Esophagus (tissue), 2 donors: ENCODE measurements around the gene LDLRAD2. TPM values are rescaled to one million over a fixed set of nuclear protein-coding genes. Genes with fewer than 3 reads are reported as not detected.

Experiments
- H3K27ac ChIP-seq, 2 donors: one replicate each; pipeline ENCODE4 v1.5.1; 2013; ENCODE audit warnings: low read depth in 2 of 2, mild to moderate bottlenecking in 2 of 2, inconsistent platforms in 1 of 2, low read length in 1 of 2, moderate library complexity in 1 of 2
- H3K27me3 ChIP-seq, 2 donors: one replicate each; pipeline ENCODE4 v1.6.1; 2013; ENCODE audit warnings: low read length in 2 of 2, control low read depth in 1 of 2, mild to moderate bottlenecking in 1 of 2; ENCODE audit not compliant: insufficient read depth in 2 of 2, control insufficient read depth in 1 of 2
- H3K36me3 ChIP-seq, 2 donors: one replicate each; pipeline ENCODE4 v1.6.1; 2013; ENCODE audit warnings: low read length in 1 of 2; ENCODE audit not compliant: control insufficient read depth in 2 of 2, insufficient read depth in 2 of 2
- H3K4me1 ChIP-seq, 2 donors: one replicate each; pipeline ENCODE4 v1.6.1; 2013; ENCODE audit warnings: low read length in 1 of 2; ENCODE audit not compliant: control insufficient read depth in 2 of 2, insufficient read depth in 2 of 2
- H3K4me3 ChIP-seq, 2 donors: one replicate each; pipeline ENCODE4 v1.5.1; 2013; ENCODE audit warnings: low read length in 2 of 2, mild to moderate bottlenecking in 2 of 2, low read depth in 1 of 2, moderate library complexity in 1 of 2
- H3K9me3 ChIP-seq, 2 donors: one replicate each; pipeline ENCODE4 v1.6.1; 2013; ENCODE audit warnings: mild to moderate bottlenecking in 2 of 2, low read depth in 1 of 2, low read length in 1 of 2, moderate library complexity in 1 of 2; ENCODE audit not compliant: control insufficient read depth in 2 of 2, insufficient read depth in 1 of 2
- WGBS, 2 donors: extraction: QIAGEN DNeasy Blood & Tissue Kit; methylation state at CpG; one replicate each; pipeline ENCODE4 v1.1.7; 2013; 5-methylcytosine and 5-hydroxymethylcytosine counted together
- polyA plus RNA-seq, 2 donors: library from polyadenylated mRNA; stranded (reverse); fragments of 200-250 nt; gene quantifications; one replicate each; pipeline ENCODE4 v1.2.3, GENCODE V29; 2013
- donor health status: healthy with polysubstance abuse.
- donor health status: Bipolar disorder and iron deficiency.

The LDLRAD2 gene
- polyA plus RNA-seq, 2 donors, result 0.45 to 0.98 TPM

- H3K4me3 ChIP-seq, result no peak overlapping the region
- H3K27ac ChIP-seq, result no peak overlapping the region
- H3K4me1 ChIP-seq, result peaks cover 0 to 7% of the 10 kb centered on the region in 2 donors
- peaks cover 36 to 69% of the 10 kb centered on the region in 2 donors for H3K36me3 ChIP-seq
- no peaks in the 10 kb centered on the region for H3K27me3 ChIP-seq
- peaks cover 3 to 9% of the 10 kb centered on the region in 2 donors for H3K9me3 ChIP-seq
- WGBS, 2 donors, result 87 to 88% methylated on average over 22 to 23 of the region's 23 CpGs
These were observed 26.5 kb downstream of the LDLRAD2 start for GRCh38 chr1:21838359-21839157.

GRCh38 chr1:21839337-21840037 lies 27.4 kb downstream of the LDLRAD2 start:
- H3K4me3 ChIP-seq, result no peak overlapping the region
- peaks cover 0 to 7% of the 10 kb centered on the region in 2 donors for H3K4me1 ChIP-seq
- 82 to 90% methylated on average over 19 of the region's 19 CpGs for WGBS, 2 donors
- H3K9me3 ChIP-seq, result peaks cover 1 to 6% of the 10 kb centered on the region in 2 donors
- H3K27me3 ChIP-seq, result no peaks in the 10 kb centered on the region
- no peak overlapping the region for H3K27ac ChIP-seq
- H3K36me3 ChIP-seq, result peaks cover 28 to 65% of the 10 kb centered on the region in 2 donors

DNA sequence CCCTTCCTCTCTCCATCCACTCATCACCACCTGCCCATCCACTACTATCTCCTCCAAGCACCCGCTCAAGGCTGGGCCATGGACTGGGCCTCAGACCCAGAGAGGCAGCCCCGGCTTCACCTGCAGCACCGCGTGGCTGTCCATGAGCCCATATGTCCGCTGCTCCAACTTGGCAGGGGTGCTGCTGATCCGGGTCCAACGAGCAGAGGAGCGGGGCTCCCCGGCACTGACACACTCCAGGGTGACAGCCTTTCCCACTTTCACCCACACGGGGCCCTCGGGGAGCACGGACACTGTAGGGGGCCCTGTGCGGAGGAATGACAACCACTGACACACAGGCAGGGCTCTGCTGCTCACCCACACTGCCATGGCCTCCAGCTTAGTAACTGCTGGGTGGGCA lies 28.9 kb downstream of the LDLRAD2 start:
- peaks cover 0 to 3% of the 10 kb centered on the region in 2 donors for H3K9me3 ChIP-seq
- 90% methylated on average over 13 of the region's 13 CpGs for WGBS, 2 donors
- H3K4me3 ChIP-seq, result no peak overlapping the region
- peaks cover 0 to 7% of the 10 kb centered on the region in 2 donors for H3K4me1 ChIP-seq
- no peak overlapping the region for H3K27ac ChIP-seq
- H3K27me3 ChIP-seq, result no peaks in the 10 kb centered on the region
- peaks cover 19 to 62% of the 10 kb centered on the region in 2 donors for H3K36me3 ChIP-seq

DNA sequence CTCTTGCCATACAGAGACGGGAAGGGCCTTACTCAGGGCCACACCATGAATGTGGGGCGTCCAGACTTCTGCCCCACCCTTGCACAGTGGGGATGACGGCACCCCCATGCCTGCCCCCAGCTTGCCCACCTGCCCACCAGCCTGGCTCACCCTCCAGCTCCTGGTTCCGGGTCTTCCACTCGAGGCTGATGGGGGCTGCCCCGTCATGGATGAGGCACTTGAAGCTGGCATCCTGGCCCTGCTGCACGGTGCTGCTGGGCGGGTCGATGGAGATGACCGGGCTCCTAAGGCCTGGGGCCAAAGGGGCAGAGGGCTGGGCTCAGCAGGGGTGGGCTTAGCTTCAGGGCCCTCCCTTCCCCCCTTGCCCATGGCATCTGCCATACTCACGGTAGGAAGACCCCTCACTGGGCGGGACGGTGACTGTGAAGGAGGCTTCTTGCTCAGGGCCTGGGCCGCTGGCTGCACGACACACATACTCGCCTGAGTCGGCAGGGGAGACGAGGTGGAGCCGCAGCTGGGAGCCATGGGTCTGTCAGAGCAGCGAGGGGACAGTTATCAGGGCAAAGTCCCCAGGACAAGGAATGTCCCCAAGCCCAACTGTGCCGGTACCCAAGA lies 29.9 kb downstream of the LDLRAD2 start:
- H3K4me1 ChIP-seq, result peaks cover 0 to 7% of the 10 kb centered on the region in 2 donors
- H3K27me3 ChIP-seq, result no peaks in the 10 kb centered on the region
- H3K9me3 ChIP-seq, result peaks cover 0 to 3% of the 10 kb centered on the region in 2 donors
- 85 to 86% methylated on average over 21 of the region's 21 CpGs for WGBS, 2 donors
- no peak overlapping the region for H3K4me3 ChIP-seq
- H3K27ac ChIP-seq, result no peak overlapping the region
- peaks cover 18 to 59% of the 10 kb centered on the region in 2 donors for H3K36me3 ChIP-seq

DNA sequence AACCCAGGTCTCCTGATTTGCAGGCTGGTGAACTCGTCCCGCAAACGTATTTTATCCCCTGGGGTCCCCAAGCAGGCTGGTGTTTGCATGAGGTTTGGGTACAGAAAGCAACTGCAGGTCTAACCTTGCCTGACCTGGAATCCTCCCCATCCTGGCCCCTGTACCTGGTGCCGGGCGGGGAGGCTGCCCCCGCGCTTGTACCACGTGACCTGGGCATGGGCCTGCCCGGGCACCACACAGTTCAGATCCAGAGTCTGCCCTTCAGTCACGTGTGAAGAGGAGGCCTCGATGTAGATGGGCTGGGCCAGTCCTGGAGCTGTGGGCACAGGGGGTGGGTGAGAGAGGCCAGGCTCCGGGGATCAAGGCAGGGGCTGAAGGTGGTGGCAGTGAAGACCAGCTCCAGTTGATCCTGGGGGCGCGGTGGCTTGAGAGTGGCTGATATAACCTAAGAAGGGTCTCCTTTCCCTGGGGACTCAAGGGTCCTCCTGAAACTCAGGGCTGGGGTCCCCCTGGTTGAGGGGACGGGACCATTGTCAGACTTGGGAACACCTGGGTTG lies 30.6 kb downstream of the LDLRAD2 start:
- 60 to 74% methylated on average over 15 of the region's 15 CpGs for WGBS, 2 donors
- peaks cover 0 to 3% of the 10 kb centered on the region in 2 donors for H3K9me3 ChIP-seq
- peaks cover 24 to 64% of the 10 kb centered on the region in 2 donors for H3K36me3 ChIP-seq
- H3K4me1 ChIP-seq, result peaks cover 0 to 7% of the 10 kb centered on the region in 2 donors
- no peak overlapping the region for H3K4me3 ChIP-seq
- H3K27me3 ChIP-seq, result no peaks in the 10 kb centered on the region
- no peak overlapping the region for H3K27ac ChIP-seq

DNA sequence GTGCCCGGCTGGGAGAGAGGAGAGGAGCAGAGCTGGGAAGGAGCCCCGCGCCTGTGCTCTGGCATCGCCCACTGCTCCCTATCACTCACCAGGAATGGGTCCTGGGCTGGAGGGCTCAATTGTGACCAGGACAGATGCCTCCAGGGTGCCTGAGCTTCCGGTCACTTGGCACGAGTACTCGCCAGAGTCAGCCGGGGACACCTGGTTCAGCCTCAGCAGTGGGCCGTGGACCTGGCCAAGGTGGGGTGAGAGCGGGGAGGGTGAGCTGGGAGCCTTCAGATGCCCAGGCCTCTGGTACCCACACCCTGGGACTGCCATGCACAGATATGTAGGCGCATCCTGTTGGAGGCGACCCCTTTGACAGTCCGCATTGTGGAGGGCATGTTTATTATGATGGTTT lies 31.1 kb downstream of the LDLRAD2 start:
- H3K36me3 ChIP-seq, result peaks cover 24 to 67% of the 10 kb centered on the region in 2 donors
- H3K4me1 ChIP-seq, result peaks cover 0 to 7% of the 10 kb centered on the region in 2 donors
- H3K27me3 ChIP-seq, result no peaks in the 10 kb centered on the region
- H3K4me3 ChIP-seq, result no peak overlapping the region
- no peak overlapping the region for H3K27ac ChIP-seq
- 92 to 93% methylated on average over 13 of the region's 13 CpGs for WGBS, 2 donors
- peaks cover 0 to 3% of the 10 kb centered on the region in 2 donors for H3K9me3 ChIP-seq

DNA sequence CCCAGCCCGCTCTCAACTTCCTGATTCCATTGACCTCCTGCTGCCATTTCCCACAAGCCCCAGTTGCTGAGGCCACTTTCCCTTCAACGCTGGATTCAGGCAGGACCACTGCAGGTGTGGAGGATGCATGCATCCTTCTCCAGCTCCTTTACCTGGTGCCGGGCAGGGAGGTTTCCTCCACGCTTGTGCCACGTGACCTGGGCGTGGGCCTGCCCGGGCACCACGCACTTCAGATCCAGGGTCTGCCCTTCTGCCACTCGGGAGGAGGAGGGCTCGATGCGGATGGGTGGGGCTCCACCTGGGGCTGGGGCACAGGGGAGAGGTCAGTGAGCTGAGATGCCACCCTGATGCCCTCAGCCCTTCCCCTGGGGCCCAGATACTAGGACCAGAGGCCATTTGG lies 31.9 kb downstream of the LDLRAD2 start:
- no peaks in the 10 kb centered on the region for H3K9me3 ChIP-seq
- H3K4me1 ChIP-seq, result peaks cover 0 to 7% of the 10 kb centered on the region in 2 donors
- H3K27me3 ChIP-seq, result no peaks in the 10 kb centered on the region
- 75 to 83% methylated on average over 11 of the region's 11 CpGs for WGBS, 2 donors
- H3K27ac ChIP-seq, result no peak overlapping the region
- H3K36me3 ChIP-seq, result peaks cover 29 to 66% of the 10 kb centered on the region in 2 donors
- no peak overlapping the region for H3K4me3 ChIP-seq

DNA sequence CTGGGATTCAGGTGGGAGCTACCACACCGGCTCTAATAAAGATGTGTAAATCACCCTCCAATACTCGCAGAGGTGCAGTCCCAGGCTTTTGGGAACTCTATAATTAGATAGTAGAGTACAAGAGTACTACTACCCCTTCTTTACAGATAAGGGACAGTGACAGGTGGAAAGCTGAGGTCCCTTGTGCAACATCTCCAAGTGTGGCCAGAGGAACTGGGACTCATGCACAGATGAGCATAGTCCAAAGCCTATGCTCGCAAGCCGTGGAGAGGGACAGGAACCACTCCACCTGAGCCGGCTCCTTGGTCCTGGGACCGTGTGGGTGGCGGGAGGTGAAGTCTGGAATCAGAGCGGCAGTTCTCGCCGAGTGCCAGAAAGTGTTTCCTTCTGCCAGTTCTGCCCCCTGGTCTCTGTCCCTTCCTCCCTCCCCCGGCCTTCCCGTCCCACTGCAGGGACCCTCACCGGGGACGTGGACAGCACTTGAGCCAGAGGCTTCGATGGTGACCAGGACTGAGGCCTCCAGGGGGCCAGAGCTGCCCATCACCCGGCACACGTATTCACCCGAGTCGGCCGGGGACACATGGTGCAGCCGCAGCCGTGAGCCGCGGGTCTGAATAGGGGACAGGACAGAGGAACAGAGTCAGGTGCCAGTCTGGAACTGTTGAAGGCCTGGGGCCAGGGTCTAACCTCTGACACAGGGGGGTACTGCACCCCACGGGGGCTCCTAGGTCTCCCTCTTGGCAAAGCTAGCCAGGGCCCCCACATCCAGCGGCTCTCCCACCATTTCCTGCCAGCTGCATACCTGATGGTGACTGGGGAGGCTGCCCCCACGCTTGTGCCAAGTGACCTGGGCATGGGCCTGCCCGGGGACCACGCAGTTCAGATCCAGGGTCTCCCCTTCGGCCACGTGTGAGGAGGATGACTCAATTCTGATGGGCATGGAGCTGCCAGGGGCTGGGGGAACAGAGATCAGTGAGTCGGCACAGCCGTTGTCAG lies 33.9 kb downstream of the LDLRAD2 start:
- peaks cover 30 to 64% of the 10 kb centered on the region in 2 donors for H3K36me3 ChIP-seq
- no peak overlapping the region for H3K4me3 ChIP-seq
- 91% methylated on average over 33 of the region's 33 CpGs for WGBS, 2 donors
- no peak overlapping the region for H3K27ac ChIP-seq
- H3K9me3 ChIP-seq, result no peaks in the 10 kb centered on the region
- no peaks in the 10 kb centered on the region for H3K27me3 ChIP-seq
- peaks cover 0 to 7% of the 10 kb centered on the region in 2 donors for H3K4me1 ChIP-seq
